Upper lobe of left lung (tissue), 4 donors: Measurements from ENCODE around the gene TMEM229A.

ENCODE experiments used
- CTCF ChIP-seq, 6 experiments: fragments of 450-650 bp in 4 of 6; fragments of 200-600 bp in 2 of 6; sonication (generic) in 2 of 6; IDR thresholded peaks; one replicate each; pipeline ENCODE4 v1.5.1; 2016 to 2019; ENCODE audit warnings: antibody characterized with exemption in 6 of 6
- POLR2A ChIP-seq, 4 donors: fragments of 450-650 bp; IDR thresholded peaks; one replicate each; pipeline ENCODE4 v1.5.1; 2016 to 2017; ENCODE audit warnings: antibody characterized with exemption in 4 of 4, mild to moderate bottlenecking in 2 of 4
- POLR2AphosphoS5 ChIP-seq, 2 donors: sonication (generic); formaldehyde crosslinking; IDR thresholded peaks; one replicate each; pipeline ENCODE4 v1.5.1; 2017; ENCODE audit warnings: antibody characterized with exemption in 2 of 2

DNA sequence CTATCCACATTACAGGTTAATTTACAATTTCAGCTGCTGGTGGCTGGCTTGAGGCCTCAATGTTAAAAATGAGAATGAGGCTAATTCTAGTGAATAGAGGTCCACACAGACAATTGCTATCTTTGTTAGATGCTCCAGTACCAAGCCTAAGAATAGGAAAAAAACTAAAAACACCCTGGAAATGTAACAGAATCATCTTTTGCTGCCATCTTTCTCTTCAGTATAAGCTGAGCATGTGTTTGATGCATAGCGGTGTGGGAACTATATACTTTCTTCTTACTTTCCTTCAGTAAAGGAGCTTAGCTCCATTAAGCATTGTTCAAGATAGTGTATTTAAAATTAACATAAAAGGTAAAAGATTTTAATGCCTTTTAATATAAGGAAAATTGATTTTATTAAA lies 5.6 kb downstream of the TMEM229A start:
- TF ChIP-seq CTCF (IDR thresholded peaks at IDR 0.05) (no peak), POLR2A (IDR thresholded peaks at IDR 0.05) (no peak), POLR2AphosphoS5 (IDR thresholded peaks at IDR 0.05) (no peak)
